IMR-90 (cell line): ENCODE measurements around the gene CTDSPL. TPM values are rescaled to one million over a fixed set of nuclear protein-coding genes. Genes with fewer than 3 reads are reported as not detected.

Source experiments
- ATAC-seq: fragments of 200-7000 bp; cut with Tn5 transposase; 2 replicates; pipeline ENCODE4 v1.9.1; 2020; ENCODE audit warnings: low read depth, mild to moderate bottlenecking, moderate library complexity
- BruUV-seq: library from RNA; stranded (reverse); fragments of 400-500 nt; replicated peaks from 2 replicates; lab custom pipeline; 2021; lab: Mats Ljungman, UMichigan
- CTCF ChIA-PET: fragments of 300-600 bp; formaldehyde crosslinking; extraction: SDS; loops from one replicate; lab custom pipeline; 2021; ENCODE audit warnings: antibody characterized with exemption; lab: Yijun Ruan, JAX
- POLR2A ChIA-PET: fragments of 300-600 bp; sonication (Branson Sonifier 250); formaldehyde crosslinking; loops from one replicate; lab custom pipeline; 2022; ENCODE audit warnings: antibody characterized with exemption; ENCODE audit not compliant: unreplicated experiment; lab: Charles Lee
- DNase-seq: peaks from one replicate; pipeline ENCODE4 v3.0.0; 2013
- H2AFZ ChIP-seq: replicated peaks from 2 replicates; pipeline ENCODE3; 2013; ENCODE audit warnings: low read length, mild to moderate bottlenecking; ENCODE audit not compliant: poor library complexity
- H2AK5ac ChIP-seq: 2 replicates; pipeline ENCODE4 v1.6.1; 2013; ENCODE audit warnings: low read depth, low read length, inconsistent platforms
- H2AK9ac ChIP-seq: replicated peaks from 2 replicates; pipeline ENCODE3; 2013; ENCODE audit warnings: mild to moderate bottlenecking, low read depth, low read length, moderate library complexity; ENCODE audit not compliant: poor library complexity
- H2BK120ac ChIP-seq: 2 replicates; pipeline ENCODE4 v1.6.1; 2013; ENCODE audit warnings: low read depth, low read length, inconsistent platforms
- H2BK15ac ChIP-seq: 3 replicates; pipeline ENCODE4 v1.6.1; 2013; ENCODE audit warnings: low read depth, low read length, inconsistent platforms
- H2BK20ac ChIP-seq: 2 replicates; pipeline ENCODE4 v1.6.1; 2013; ENCODE audit warnings: low read depth, mild to moderate bottlenecking, inconsistent platforms, low read length, moderate library complexity
- H2BK5ac ChIP-seq: 2 replicates; pipeline ENCODE4 v1.6.1; 2013; ENCODE audit warnings: mild to moderate bottlenecking, low read depth, low read length, inconsistent platforms; ENCODE audit not compliant: poor library complexity, severe bottlenecking
- H3K14ac ChIP-seq: replicated peaks from 2 replicates; pipeline ENCODE4 v1.6.1; 2013; ENCODE audit warnings: low read depth, low read length, inconsistent platforms
- H3K18ac ChIP-seq: 2 replicates; pipeline ENCODE4 v1.6.1; 2013; ENCODE audit warnings: low read depth, low read length, control low read depth
- H3K23ac ChIP-seq: 2 replicates; pipeline ENCODE4 v1.6.1; 2013; ENCODE audit warnings: low read depth, low read length, inconsistent platforms
- H3K27ac ChIP-seq: 2 replicates; pipeline ENCODE4 v1.5.1; 2013; ENCODE audit warnings: mild to moderate bottlenecking, control low read depth, low read length; ENCODE audit not compliant: insufficient read depth
- H3K27me3 ChIP-seq: 2 replicates; pipeline ENCODE4 v1.6.1; 2013; ENCODE audit warnings: low read length; ENCODE audit not compliant: control insufficient read depth, insufficient read depth
- H3K36me3 ChIP-seq: 2 replicates; pipeline ENCODE4 v1.6.1; 2013; ENCODE audit warnings: low read length, mixed read lengths; ENCODE audit not compliant: control insufficient read depth, insufficient read depth
- H3K4ac ChIP-seq: 2 replicates; pipeline ENCODE4 v1.6.1; 2013; ENCODE audit warnings: low read depth, low read length, inconsistent platforms
- H3K4me1 ChIP-seq: 2 replicates; pipeline ENCODE4 v1.6.1; 2013; ENCODE audit warnings: low read length, mixed read lengths; ENCODE audit not compliant: control insufficient read depth, insufficient read depth
- H3K4me2 ChIP-seq: 2 replicates; pipeline ENCODE4 v1.6.1; 2013; ENCODE audit warnings: low read depth, mild to moderate bottlenecking, control low read depth, low read length, moderate library complexity
- H3K4me3 ChIP-seq: 2 replicates; pipeline ENCODE4 v1.5.1; 2013; ENCODE audit warnings: low read depth, mild to moderate bottlenecking, control low read depth, low read length, moderate library complexity; ENCODE audit not compliant: insufficient read depth
- H3K56ac ChIP-seq: 2 replicates; pipeline ENCODE4 v1.6.1; 2013; ENCODE audit warnings: low read length, inconsistent platforms; ENCODE audit not compliant: insufficient read depth; ENCODE audit errors: extremely low read depth
- H3K79me1 ChIP-seq, 2 experiments: 2 replicates each; pipeline ENCODE4 v1.6.1; 2013; ENCODE audit warnings: low read length in 2 of 2, inconsistent platforms in 1 of 2, low read depth in 1 of 2
- H3K9ac ChIP-seq: 2 replicates; pipeline ENCODE4 v1.6.1; 2013; ENCODE audit warnings: low read depth, low read length, control low read depth
- H3K9me1 ChIP-seq: 2 replicates; pipeline ENCODE4 v1.6.1; 2013; ENCODE audit warnings: low read length, inconsistent platforms; ENCODE audit not compliant: insufficient read depth
- H3K9me3 ChIP-seq: 2 replicates; pipeline ENCODE4 v1.6.1; 2013; ENCODE audit warnings: low read length; ENCODE audit not compliant: control insufficient read depth, insufficient read depth
- H4K20me1 ChIP-seq: 2 replicates; pipeline ENCODE4 v1.6.1; 2013; ENCODE audit warnings: low read length, inconsistent platforms; ENCODE audit not compliant: insufficient read depth
- H4K5ac ChIP-seq: 2 replicates; pipeline ENCODE4 v1.6.1; 2013; ENCODE audit warnings: mild to moderate bottlenecking, low read depth, low read length, control low read depth
- H4K8ac ChIP-seq, 2 experiments: 2 replicates each; pipeline ENCODE4 v1.6.1; 2013; ENCODE audit warnings: low read depth in 2 of 2, low read length in 2 of 2, control low read depth in 1 of 2, inconsistent platforms in 1 of 2
- H4K91ac ChIP-seq: 2 replicates; pipeline ENCODE4 v1.6.1; 2013; ENCODE audit warnings: low read depth, low read length, inconsistent platforms; ENCODE audit not compliant: insufficient read depth
- BHLHE40 ChIP-seq: fragments of 150-350 bp; IDR thresholded peaks from 2 replicates; pipeline ENCODE4 v1.6.1; 2016; ENCODE audit warnings: mild to moderate bottlenecking, low read depth, low read length
- CEBPB ChIP-seq: IDR thresholded peaks from 2 replicates; pipeline ENCODE4 v1.6.1; 2012; ENCODE audit warnings: low read depth, low read length, improper control_type of control experiment
- FOS ChIP-seq: fragments of 150-350 bp; IDR thresholded peaks from 2 replicates; pipeline ENCODE4 v1.6.1; 2016; ENCODE audit warnings: low read depth, low read length
- MAFK ChIP-seq: IDR thresholded peaks from 2 replicates; pipeline ENCODE4 v1.6.1; 2012; ENCODE audit warnings: low read depth, low read length, improper control_type of control experiment
- MAZ ChIP-seq: IDR thresholded peaks from 2 replicates; pipeline ENCODE4 v1.6.1; 2012; ENCODE audit warnings: low read depth, mild to moderate bottlenecking, low read length, improper control_type of control experiment, moderate library complexity, borderline replicate concordance
- MXI1 ChIP-seq: IDR thresholded peaks from 2 replicates; pipeline ENCODE4 v1.6.1; 2012; ENCODE audit warnings: low read depth, mild to moderate bottlenecking, low read length, moderate library complexity, borderline replicate concordance
- NFE2L2 ChIP-seq: fragments of 150-350 bp; IDR thresholded peaks from 2 replicates; pipeline ENCODE4 v1.6.1; 2016; ENCODE audit warnings: low read depth, mild to moderate bottlenecking, low read length
- POLR2A ChIP-seq: IDR thresholded peaks from 2 replicates; pipeline ENCODE4 v1.6.1; 2012; ENCODE audit warnings: mild to moderate bottlenecking, low read depth, low read length
- RAD21 ChIP-seq: IDR thresholded peaks from 2 replicates; pipeline ENCODE4 v1.6.1; 2012; ENCODE audit warnings: low read length, improper control_type of control experiment
- RCOR1 ChIP-seq: IDR thresholded peaks from 2 replicates; pipeline ENCODE4 v1.6.1; 2012; ENCODE audit warnings: mild to moderate bottlenecking, low read length, improper control_type of control experiment; ENCODE audit not compliant: insufficient replicate concordance
- RFX5 ChIP-seq: IDR thresholded peaks from 2 replicates; pipeline ENCODE4 v1.8.0; 2012; ENCODE audit warnings: low read depth, mild to moderate bottlenecking, low read length, moderate library complexity
- SMC3 ChIP-seq: fragments of 150-350 bp; IDR thresholded peaks from 2 replicates; pipeline ENCODE4 v1.6.1; 2016; ENCODE audit warnings: low read depth, mild to moderate bottlenecking, antibody characterized with exemption, low read length, moderate library complexity
- WGBS, 2 experiments: methylation state at CpG; one replicate each; pipeline versions ENCODE4 v1.1.5 to v1.1.7; 2013; ENCODE audit warnings: missing lambda C conversion rate in 2 of 2; ENCODE audit not compliant: insufficient read length in 1 of 2; ENCODE audit errors: extremely low coverage in 2 of 2; 5-methylcytosine and 5-hydroxymethylcytosine counted together
- dilution Hi-C: fragments of 300-500 bp; cut with HindIII; formaldehyde crosslinking; loops from one replicate; pipeline ENCODE4 v1.14.3; 2018; ENCODE audit warnings: low sequenced_read_pairs; ENCODE audit not compliant: unreplicated experiment
- in situ Hi-C: fragments of 300-500 bp; cut with MboI; formaldehyde crosslinking; loops from 3 replicates; pipeline ENCODE4 v1.14.3; 2019; ENCODE audit warnings: low sequenced_read_pairs, inconsistent platforms, mixed read lengths
- intact Hi-C: fragments of 100-400 bp; cut with micrococcal nuclease; formaldehyde crosslinking; loops from 2 replicates; pipeline ENCODE4 v1.10.0; 2022
- polyA plus RNA-seq, 3 experiments: library from polyadenylated mRNA; depleted of rRNA; stranded (reverse); fragments of >200 nt; gene quantifications; 2 replicates each; pipeline ENCODE4 v1.2.3, GENCODE V29; 2012; ENCODE audit warnings: low replicate concordance in 1 of 3
- total RNA-seq: library from RNA; depleted of rRNA; stranded (reverse); fragments of >200 nt; gene quantifications from 2 replicates; pipeline ENCODE4 v1.2.3, GENCODE V29; 2012
- TF ChIP-seq, protein P1 (sequence below): conservative IDR thresholded peaks from 2 replicates; pipeline ENCODE4 v1.5.1; 2012; ENCODE audit warnings: mild to moderate bottlenecking, low read depth, low read length, improper control_type of control experiment
- TF ChIP-seq, protein P2 (sequence below): fragments of 150-350 bp; IDR thresholded peaks from 2 replicates; pipeline ENCODE4 v1.6.1; 2016; ENCODE audit warnings: low read depth, mild to moderate bottlenecking, low read length, moderate library complexity, borderline replicate concordance

Gene CTDSPL
- total and polyA plus RNA-seq, 2 of the 4 experiments (the other 2 are of a cell fraction), result 24.5 to 29.0 TPM

DNA sequence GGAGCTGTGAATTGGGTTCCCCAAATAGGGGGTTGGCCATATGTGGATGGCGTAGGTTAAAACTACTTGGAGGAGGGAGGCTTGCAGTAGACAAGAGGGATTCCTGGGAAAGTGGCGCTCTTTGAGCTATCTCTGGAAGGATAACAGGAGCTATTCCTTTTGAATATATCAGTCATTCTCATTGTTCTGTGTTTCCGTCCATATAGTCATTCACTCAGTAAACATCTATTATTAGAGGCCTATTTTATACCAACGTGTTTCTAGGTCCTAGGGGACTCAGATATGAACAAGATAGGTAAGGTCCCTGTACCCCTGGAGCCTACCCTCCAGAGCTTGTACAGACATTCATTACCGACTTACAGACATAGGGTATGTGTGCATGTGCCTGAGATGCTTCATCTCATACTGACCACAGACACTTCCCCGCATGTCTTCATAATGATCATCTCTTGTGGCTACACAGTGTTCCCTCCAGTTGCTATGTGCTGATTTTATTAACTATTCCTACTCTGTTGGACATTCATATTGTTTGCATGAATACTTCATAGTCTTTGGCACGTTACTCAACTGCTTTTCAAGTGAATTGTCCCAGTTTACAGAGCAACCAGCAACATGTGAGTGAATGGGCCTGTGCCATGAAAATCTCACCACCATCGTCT lies 73.1 kb downstream of the CTDSPL start:
- Histone ChIP-seq H2BK15ac (peak overlapping the region; percentile 79; the same call in 2 of the 3 replicates), H3K27me3 (no peaks in the 10 kb centered on the region), H3K9me3 (no peaks in the 10 kb centered on the region), H2AFZ (no peak overlapping the region), H3K4me2 (peak overlapping the region; percentile 60), H3K18ac (peak overlapping the region; percentile 81), H4K8ac (peak overlapping the region; percentile 63 to 86; a peak in 2 of 4 replicates), H4K20me1 (peaks cover 11% of the 10 kb centered on the region; the same call in 1 of the 2 replicates), H3K4ac (peak overlapping the region; percentile 65), H2AK9ac (no peak overlapping the region), H3K36me3 (no peaks in the 10 kb centered on the region), H3K14ac (peak overlapping the region; percentile 77; the same call in 1 of the 2 replicates), H3K4me1 (peaks cover 18% of the 10 kb centered on the region), H3K4me3 (no peak overlapping the region), H3K79me1 (peaks cover 36 to 59% of the 10 kb centered on the region in 2 experiments), H2AK5ac (peak overlapping the region; percentile 30), H3K23ac (peak overlapping the region; percentile 28; the same call in 1 of the 2 replicates), H2BK5ac (peak overlapping the region; percentile 87), H4K5ac (peak overlapping the region; percentile 82), H3K9ac (no peak overlapping the region; the same call in 1 of the 2 replicates), H3K9me1 (peaks cover 22% of the 10 kb centered on the region), H3K27ac (peak overlapping the region; percentile 46; the same call in 1 of the 2 replicates), H3K56ac (0 out of 2 replicates have a peak overlapping the region, but pooled peaks have one; percentile 10), H2BK20ac (peak overlapping the region; percentile 70; the same call in 1 of the 2 replicates), H2BK120ac (peak overlapping the region; percentile 61), H4K91ac (peak overlapping the region; percentile 51)
- in situ Hi-C loops, result no loop called here
- WGBS, 2 experiments, result no CpG with 5 or more reads among the region's 8 CpGs
- intact Hi-C loops, result no loop called here
- no TSS peak for BruUV-seq
- ChIA-PET CTCF (interaction anchor here (0.6 to 1.7 kb wide), 4 partner anchors 11 to 152 kb away, joined by 3 to 4 read pairs (median 4); no protein-coding TSS in a partner anchor), POLR2A (no interaction called here)
- DNase-seq (no peak), ATAC-seq (no peak)
- dilution Hi-C loops, result no loop called here
- TF ChIP-seq NFE2L2 (no peak), MXI1 (no peak), RCOR1 (no peak), BHLHE40 (no peak), RAD21 (no peak), MAZ (no peak), SMC3 (no peak), CEBPB (no peak), RFX5 (no peak), POLR2A (no peak), FOS (no peak), MAFK (no peak)
- TF ChIP-seq, protein P1, sequence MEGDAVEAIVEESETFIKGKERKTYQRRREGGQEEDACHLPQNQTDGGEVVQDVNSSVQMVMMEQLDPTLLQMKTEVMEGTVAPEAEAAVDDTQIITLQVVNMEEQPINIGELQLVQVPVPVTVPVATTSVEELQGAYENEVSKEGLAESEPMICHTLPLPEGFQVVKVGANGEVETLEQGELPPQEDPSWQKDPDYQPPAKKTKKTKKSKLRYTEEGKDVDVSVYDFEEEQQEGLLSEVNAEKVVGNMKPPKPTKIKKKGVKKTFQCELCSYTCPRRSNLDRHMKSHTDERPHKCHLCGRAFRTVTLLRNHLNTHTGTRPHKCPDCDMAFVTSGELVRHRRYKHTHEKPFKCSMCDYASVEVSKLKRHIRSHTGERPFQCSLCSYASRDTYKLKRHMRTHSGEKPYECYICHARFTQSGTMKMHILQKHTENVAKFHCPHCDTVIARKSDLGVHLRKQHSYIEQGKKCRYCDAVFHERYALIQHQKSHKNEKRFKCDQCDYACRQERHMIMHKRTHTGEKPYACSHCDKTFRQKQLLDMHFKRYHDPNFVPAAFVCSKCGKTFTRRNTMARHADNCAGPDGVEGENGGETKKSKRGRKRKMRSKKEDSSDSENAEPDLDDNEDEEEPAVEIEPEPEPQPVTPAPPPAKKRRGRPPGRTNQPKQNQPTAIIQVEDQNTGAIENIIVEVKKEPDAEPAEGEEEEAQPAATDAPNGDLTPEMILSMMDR, result no peak
- TF ChIP-seq, protein P2, sequence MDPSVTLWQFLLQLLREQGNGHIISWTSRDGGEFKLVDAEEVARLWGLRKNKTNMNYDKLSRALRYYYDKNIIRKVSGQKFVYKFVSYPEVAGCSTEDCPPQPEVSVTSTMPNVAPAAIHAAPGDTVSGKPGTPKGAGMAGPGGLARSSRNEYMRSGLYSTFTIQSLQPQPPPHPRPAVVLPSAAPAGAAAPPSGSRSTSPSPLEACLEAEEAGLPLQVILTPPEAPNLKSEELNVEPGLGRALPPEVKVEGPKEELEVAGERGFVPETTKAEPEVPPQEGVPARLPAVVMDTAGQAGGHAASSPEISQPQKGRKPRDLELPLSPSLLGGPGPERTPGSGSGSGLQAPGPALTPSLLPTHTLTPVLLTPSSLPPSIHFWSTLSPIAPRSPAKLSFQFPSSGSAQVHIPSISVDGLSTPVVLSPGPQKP, result no peak
